Kidney (tissue), 14 donors: ENCODE measurements around the gene PHTF1. TPM values are rescaled to one million over a fixed set of nuclear protein-coding genes. Genes with fewer than 3 reads are reported as not detected.
A peak's percentile ranks its signal among the peaks of the same experiment; 100 is the strongest.

Experiments
- DNase-seq, 5 donors: peaks; one replicate each; pipeline ENCODE4 v3.0.0-alpha.2; 2013 to 2020
- FAIRE-seq: peaks from 2 replicates; lab custom pipeline; 2012; peaks lifted over from hg19 to GRCh38; lab: Jason Lieb, UNC
- H3K27ac ChIP-seq, 2 donors: one replicate each; pipeline ENCODE4 v1.7.0; 2013; ENCODE audit warnings: low read depth in 2 of 2, low read length in 2 of 2, inconsistent platforms in 1 of 2
- H3K27me3 ChIP-seq: one replicate; pipeline ENCODE4 v1.7.1; 2013; ENCODE audit warnings: low read length, inconsistent platforms; ENCODE audit not compliant: control insufficient read depth, insufficient read depth
- H3K36me3 ChIP-seq, 3 donors: one replicate each; pipeline versions ENCODE4 v1.7.0 to v1.7.1; 2013; ENCODE audit warnings: low read length in 3 of 3, control low read depth in 1 of 3, inconsistent platforms in 1 of 3; ENCODE audit not compliant: insufficient read depth in 3 of 3, control insufficient read depth in 2 of 3
- H3K4me1 ChIP-seq, 3 donors: one replicate each; pipeline versions ENCODE4 v1.7.0 to v1.7.1; 2013; ENCODE audit warnings: low read length in 3 of 3, inconsistent platforms in 1 of 3, low read depth in 1 of 3; ENCODE audit not compliant: control insufficient read depth in 2 of 3, insufficient read depth in 2 of 3
- H3K4me3 ChIP-seq, 3 donors: one replicate each; pipeline versions ENCODE4 v1.7.0 to v1.8.1; 2013; ENCODE audit warnings: low read length in 3 of 3, control low read depth in 1 of 3, inconsistent platforms in 1 of 3
- H3K9ac ChIP-seq, 3 donors: one replicate each; pipeline versions ENCODE4 v1.7.0 to v1.7.1; 2013; ENCODE audit warnings: low read length in 3 of 3, control low read depth in 1 of 3, inconsistent platforms in 1 of 3
- H3K9me3 ChIP-seq, 3 donors: one replicate each; pipeline versions ENCODE4 v1.7.0 to v1.7.1; 2013; ENCODE audit warnings: low read length in 3 of 3, control low read depth in 1 of 3, inconsistent platforms in 1 of 3; ENCODE audit not compliant: control insufficient read depth in 2 of 3, insufficient read depth in 1 of 3
- CTCF ChIP-seq: IDR thresholded peaks from 3 replicates; pipeline ENCODE4 v1.5.1; 2012; ENCODE audit warnings: mild to moderate bottlenecking, moderate library complexity, borderline replicate concordance; ENCODE audit not compliant: insufficient read depth; ENCODE audit errors: extremely low read depth
- intact Hi-C: fragments of 100-400 bp; cut with DNase I; formaldehyde crosslinking; loops from one replicate; pipeline ENCODE4 v1.11.1; 2022
- polyA plus RNA-seq: library from polyadenylated mRNA; stranded (reverse); fragments of 350-450 nt; fragmentation: Illumina TruSeq; extraction: RNeasy Lipid Tissue Mini Kit (QIAGEN cat#74804); gene quantifications from one replicate; pipeline ENCODE4 v1.2.3, GENCODE V29; 2014; ENCODE audit warnings: low read depth, low replicate concordance; ENCODE audit not compliant: insufficient read depth
- total RNA-seq: library from RNA; stranded (reverse); fragmentation: NEBNext Ultra II Directional; extraction: Animal tissue kit (Norgen Biotek cat#: 25700); gene quantifications from one replicate; pipeline ENCODE4 v1.2.1, GENCODE V29; 2021
- donor health status: control.
- donor health status: control.
- donor health status: control.
- donor health status: control.
- donor health status: control.
- donor health status: DM: yes; HTN: yes; CAD: no.
- donor health status: Normal renal cell carcinoma (clear cell type).

Gene PHTF1
- total and polyA plus RNA-seq, 2 donors from 2014 or later, result 14.7 to 20.0 TPM

DNA sequence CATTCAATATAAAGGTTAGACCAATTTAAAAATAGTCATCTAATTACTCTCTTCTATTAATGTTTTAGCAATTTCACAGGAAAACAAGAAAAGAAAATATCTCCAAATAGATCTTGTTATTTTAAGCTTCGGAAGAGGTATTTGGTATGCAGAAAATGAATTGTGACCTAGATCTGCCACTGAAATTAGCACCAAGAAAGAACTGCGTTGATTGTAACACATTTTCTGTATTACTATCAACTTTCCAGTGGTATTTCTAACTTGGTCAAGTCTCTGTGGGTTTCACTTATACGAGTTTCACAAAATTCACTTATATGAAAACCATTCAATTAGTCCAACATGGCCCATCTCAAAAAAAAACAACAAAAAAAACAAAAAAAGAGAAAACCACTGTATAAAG lies 41.2 kb upstream of the PHTF1 start:
- FAIRE-seq (no peak), DNase-seq (no peak)
- H3K9me3 ChIP-seq, result no peaks in the 10 kb centered on the region
- H3K27me3 ChIP-seq, result no peaks in the 10 kb centered on the region
- TF ChIP-seq CTCF, result no peak
- no peak overlapping the region for H3K27ac ChIP-seq
- peaks cover 0 to 7% (median 3%) of the 10 kb centered on the region in 3 donors for H3K36me3 ChIP-seq
- no peak overlapping the region for H3K9ac ChIP-seq
- H3K4me3 ChIP-seq, result no peak overlapping the region
- intact Hi-C loops, result no loop called here
- H3K4me1 ChIP-seq, result peaks cover 0 to 4% (median 0%) of the 10 kb centered on the region in 3 donors

DNA sequence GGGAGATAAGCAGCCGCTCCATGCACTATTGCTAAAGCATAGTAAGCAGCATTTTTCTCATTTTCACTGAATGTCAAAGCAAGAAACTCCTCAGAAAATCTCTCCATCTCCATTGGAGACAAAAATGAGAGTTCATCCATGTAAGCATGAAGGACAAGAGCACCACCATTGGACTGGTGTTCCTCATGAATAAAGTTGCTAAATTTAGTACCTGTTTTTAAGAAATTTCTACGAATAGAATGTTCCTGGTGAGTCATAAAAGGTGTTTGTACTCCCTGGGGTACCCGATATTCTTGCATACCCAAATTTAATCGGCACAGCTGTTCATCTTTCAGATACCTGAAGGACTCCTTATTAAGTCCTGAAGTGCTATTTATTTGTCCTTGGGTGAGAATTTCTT lies 38.2 kb upstream of the PHTF1 start:
- no peak for TF ChIP-seq CTCF
- FAIRE-seq (no peak), DNase-seq (no peak)
- no peak overlapping the region for H3K27ac ChIP-seq
- no peak overlapping the region for H3K9ac ChIP-seq
- intact Hi-C loops, result no loop called here
- H3K9me3 ChIP-seq, result no peaks in the 10 kb centered on the region
- peaks cover 0 to 20% (median 13%) of the 10 kb centered on the region in 3 donors for H3K4me1 ChIP-seq
- H3K4me3 ChIP-seq, result no peak overlapping the region
- H3K27me3 ChIP-seq, result no peaks in the 10 kb centered on the region
- peaks cover 3 to 7% (median 6%) of the 10 kb centered on the region in 3 donors for H3K36me3 ChIP-seq

GRCh38 chr1:113793878-113794834 lies 34.9 kb upstream of the PHTF1 start:
- peaks cover 3 to 7% (median 6%) of the 10 kb centered on the region in 3 donors for H3K36me3 ChIP-seq
- FAIRE-seq (peak; percentile 80), DNase-seq (peak in 2 of 5 donors; percentile 36 to 55)
- H3K4me1 ChIP-seq, result peaks cover 0 to 20% (median 13%) of the 10 kb centered on the region in 3 donors
- H3K9ac ChIP-seq, result peak overlapping the region in 1 of 3 donors; percentile 6
- intact Hi-C loops, result no loop called here
- no peaks in the 10 kb centered on the region for H3K9me3 ChIP-seq
- H3K4me3 ChIP-seq, result peak overlapping the region in 1 of 3 donors; percentile 4
- peak overlapping the region; percentile 37 for H3K27ac ChIP-seq
- no peaks in the 10 kb centered on the region for H3K27me3 ChIP-seq
- TF ChIP-seq CTCF, result no peak
